OCI-LY7 (cell line): ENCODE results near the gene CEPT1. TPM values are rescaled to one million over a fixed set of nuclear protein-coding genes. Genes with fewer than 3 reads are reported as not detected.

ENCODE experiments used
- BruUV-seq: library from RNA; stranded (reverse); fragments of 400-500 nt; replicated peaks from 2 replicates; lab custom pipeline; 2021; lab: Mats Ljungman, UMichigan
- CTCF ChIA-PET: fragments of 300-600 bp; sonication (Branson Sonifier 250); formaldehyde crosslinking; loops from one replicate; lab custom pipeline; 2022; ENCODE audit warnings: antibody characterized with exemption; ENCODE audit not compliant: unreplicated experiment; lab: Charles Lee
- POLR2A ChIA-PET: fragments of 300-600 bp; sonication (Branson Sonifier 250); formaldehyde crosslinking; loops from one replicate; lab custom pipeline; 2022; ENCODE audit warnings: antibody characterized with exemption; lab: Charles Lee
- DNase-seq: peaks from one replicate; pipeline ENCODE4 v3.0.0-alpha.2; 2015; ENCODE audit warnings: low spot score
- H2AFZ ChIP-seq: fragments of 200-600 bp; sonication (generic), shearing (Covaris generic); 2 replicates; pipeline ENCODE4 v1.6.1; 2014; ENCODE audit warnings: mild to moderate bottlenecking, antibody characterized with exemption, low read length, moderate library complexity
- H3K27ac ChIP-seq: fragments of 200-600 bp; sonication (generic); 2 replicates; pipeline ENCODE4 v1.5.1; 2014; ENCODE audit warnings: mixed run types, low read depth, mild to moderate bottlenecking, moderate library complexity, low read length, inconsistent platforms; ENCODE audit not compliant: poor library complexity, severe bottlenecking
- H3K36me3 ChIP-seq: fragments of 200-600 bp; sonication (generic); 2 replicates; pipeline ENCODE4 v1.6.1; 2014; ENCODE audit warnings: mild to moderate bottlenecking, antibody characterized with exemption, low read length, moderate library complexity, mixed read lengths; ENCODE audit not compliant: insufficient read depth
- H3K4me1 ChIP-seq: fragments of 200-600 bp; sonication (generic); 2 replicates; pipeline ENCODE4 v1.5.1; 2014; ENCODE audit warnings: mild to moderate bottlenecking, low read length; ENCODE audit not compliant: insufficient read depth, poor library complexity, severe bottlenecking
- H3K4me2 ChIP-seq: fragments of 200-600 bp; sonication (generic); 2 replicates; pipeline ENCODE4 v1.6.1; 2014; ENCODE audit warnings: mild to moderate bottlenecking, low read length
- H3K4me3 ChIP-seq: fragments of 200-600 bp; sonication (generic); 2 replicates; pipeline ENCODE4 v1.5.1; 2014; ENCODE audit warnings: mild to moderate bottlenecking, low read depth, low read length; ENCODE audit not compliant: poor library complexity, severe bottlenecking
- H3K79me2 ChIP-seq: fragments of 200-600 bp; sonication (generic); 2 replicates; pipeline ENCODE4 v1.6.1; 2016; ENCODE audit warnings: low read depth, mild to moderate bottlenecking, low read length, moderate library complexity, mixed read lengths; ENCODE audit not compliant: insufficient read depth
- H3K9me2 ChIP-seq: fragments of 200-600 bp; sonication (generic); 2 replicates; pipeline ENCODE4 v1.6.1; 2016; ENCODE audit warnings: mild to moderate bottlenecking, low read length, mixed read lengths; ENCODE audit not compliant: insufficient read depth
- H3K9me3 ChIP-seq: fragments of 200-600 bp; sonication (generic); 2 replicates; pipeline ENCODE4 v1.6.1; 2014; ENCODE audit warnings: mild to moderate bottlenecking, mixed run types, low read length, mixed read lengths
- H4K20me1 ChIP-seq: fragments of 200-600 bp; sonication (generic); 2 replicates; pipeline ENCODE4 v1.6.1; 2014; ENCODE audit warnings: mild to moderate bottlenecking, antibody characterized with exemption, low read length, moderate library complexity, mixed read lengths; ENCODE audit not compliant: insufficient read depth
- CTCF ChIP-seq: fragments of 200-600 bp; sonication (generic); conservative IDR thresholded peaks from 2 replicates; pipeline ENCODE4 v1.5.1; 2014; ENCODE audit warnings: mild to moderate bottlenecking, antibody characterized with exemption, low read length, moderate library complexity, mixed read lengths
- EZH2phosphoT487 ChIP-seq: fragments of 200-600 bp; sonication (generic); IDR thresholded peaks from 2 replicates; pipeline ENCODE4 v1.6.1; 2018; ENCODE audit warnings: low read depth, borderline replicate concordance, mild to moderate bottlenecking, mixed run types, antibody characterized with exemption, low read length, moderate library complexity, mixed read lengths
- intact Hi-C: fragments of 100-400 bp; cut with micrococcal nuclease; formaldehyde crosslinking; loops from one replicate; pipeline ENCODE4 v1.10.0; 2022; ENCODE audit not compliant: unreplicated experiment
- total RNA-seq, 2 experiments: library from RNA; depleted of rRNA in 1 of 2; stranded (reverse); fragments of >200 nt in 1 of 2; shearing (Covaris generic) in 1 of 2; gene quantifications; 2 replicates each; pipeline ENCODE4 v1.2.3, GENCODE V29; 2014 to 2022

The CEPT1 gene
- total RNA-seq, 2 experiments from 2014 or later, result 44.9 to 59.0 TPM

GRCh38 chr1:111127923-111128643, 11.9 kb upstream of the CEPT1 start:
- BruUV-seq, result no TSS peak
- intact Hi-C loops, result loop anchor here (1.0 to 10.0 kb wide), 4 partner anchors 11 to 453 kb away; partner anchors contain the start of genes CD53 and KCNA3
- Histone ChIP-seq H3K9me2 (no peaks in the 10 kb centered on the region), H3K4me3 (peak overlapping the region; percentile 65), H3K4me1 (peaks cover 95% of the 10 kb centered on the region), H3K4me2 (peak overlapping the region; percentile 83), H4K20me1 (no peaks in the 10 kb centered on the region), H3K27ac (peak overlapping the region; percentile 98), H3K36me3 (peaks cover 60% of the 10 kb centered on the region), H3K9me3 (peaks cover 7% of the 10 kb centered on the region; the same call in 1 of the 2 replicates), H3K79me2 (peaks cover 53% of the 10 kb centered on the region), H2AFZ (peak overlapping the region; percentile 29; the same call in 1 of the 2 replicates)
- DNase-seq, result peak; percentile 91
- TF ChIP-seq CTCF (no peak), EZH2phosphoT487 (no peak)
- ChIA-PET POLR2A (interaction anchor here (0.6 to 3.7 kb wide), 15 partner anchors 8 to 1577 kb away, joined by 3 to 34 read pairs (median 3); partner anchors contain the start of genes CEPT1 and DRAM2), CTCF (no interaction called here)

- Histone ChIP-seq H3K4me1 (peaks cover 91% of the 10 kb centered on the region), H2AFZ (no peak overlapping the region; the same call in 1 of the 2 replicates), H3K4me3 (peak overlapping the region; percentile 58), H4K20me1 (no peaks in the 10 kb centered on the region), H3K27ac (peak overlapping the region; percentile 98), H3K9me2 (no peaks in the 10 kb centered on the region), H3K4me2 (peak overlapping the region; percentile 83), H3K79me2 (peaks cover 40% of the 10 kb centered on the region), H3K36me3 (peaks cover 50% of the 10 kb centered on the region), H3K9me3 (no peaks in the 10 kb centered on the region; the same call in 1 of the 2 replicates)
- ChIA-PET POLR2A (interaction anchor here (0.6 to 2.3 kb wide), 5 partner anchors 9 to 501 kb away, joined by 3 to 14 read pairs (median 3); partner anchors contain the start of genes CEPT1 and DRAM2), CTCF (no interaction called here)
- BruUV-seq, result no TSS peak
- DNase-seq, result no peak
- TF ChIP-seq EZH2phosphoT487 (no peak), CTCF (no peak)
- intact Hi-C loops, result loop anchor here (1.0 to 10.0 kb wide), 4 partner anchors 87 to 455 kb away; partner anchors contain the start of genes CD53 and KCNA3
These were observed 10.6 kb upstream of the CEPT1 start for GRCh38 chr1:111129376-111129775.

- Histone ChIP-seq H3K36me3 (peaks cover 47% of the 10 kb centered on the region), H3K9me2 (no peaks in the 10 kb centered on the region), H3K4me1 (peaks cover 85% of the 10 kb centered on the region), H3K4me3 (no peak overlapping the region), H3K79me2 (peaks cover 27% of the 10 kb centered on the region; the same call in 1 of the 2 replicates), H4K20me1 (no peaks in the 10 kb centered on the region), H3K4me2 (peak overlapping the region; percentile 49), H3K9me3 (no peaks in the 10 kb centered on the region), H3K27ac (peak overlapping the region; percentile 98), H2AFZ (no peak overlapping the region)
- POLR2A ChIA-PET, result interaction anchor here (0.7 to 3.3 kb wide), 8 partner anchors 13 to 258 kb away, joined by 3 to 27 read pairs (median 3); no protein-coding TSS in a partner anchor
- intact Hi-C loops, result loop anchor here (5.0 to 10.0 kb wide), 2 partner anchors 376 to 623 kb away; partner anchors contain the start of gene DDX20
- no peak for TF ChIP-seq EZH2phosphoT487
- no peak for TF ChIP-seq CTCF
- DNase-seq, result no peak
- CTCF ChIA-PET, result no interaction called here
- BruUV-seq, result no TSS peak
These were observed 8.3 kb upstream of the CEPT1 start for GRCh38 chr1:111131693-111132092.
